CD4-positive, alpha-beta memory T cell (primary cell): ENCODE measurements around the gene EPHA6. TPM values are rescaled to one million over a fixed set of nuclear protein-coding genes. Genes with fewer than 3 reads are reported as not detected.

Experiments
- CTCF ChIA-PET: fragments of 350-600 bp; sonication (Branson Sonifier 250); formaldehyde crosslinking; loops from one replicate; lab custom pipeline; 2021; ENCODE audit warnings: inconsistent platforms; ENCODE audit not compliant: partially characterized antibody; lab: Charles Lee
- POLR2A ChIA-PET: fragments of 350-600 bp; sonication (Branson Sonifier 250); formaldehyde crosslinking; loops from one replicate; lab custom pipeline; 2021; ENCODE audit not compliant: partially characterized antibody; lab: Charles Lee
- DNase-seq, 5 donors: peaks; one replicate each; pipeline versions ENCODE4 v3.0.0 to v3.0.0-alpha.2; 2020 to 2022; ENCODE audit warnings: mixed read lengths in 1 of 5
- H3K27ac ChIP-seq: one replicate; pipeline ENCODE4 v1.7.0; 2013; ENCODE audit warnings: low read depth, low read length
- H3K27me3 ChIP-seq: 2 replicates; pipeline ENCODE4 v1.7.0; 2013; ENCODE audit warnings: mild to moderate bottlenecking, low read length, moderate library complexity; ENCODE audit not compliant: insufficient read depth
- H3K36me3 ChIP-seq: 2 replicates; pipeline ENCODE4 v1.7.0; 2013; ENCODE audit warnings: mild to moderate bottlenecking, low read length, moderate library complexity; ENCODE audit not compliant: insufficient read depth
- H3K4me1 ChIP-seq: 2 replicates; pipeline ENCODE4 v1.7.0; 2013; ENCODE audit warnings: mild to moderate bottlenecking, low read length, moderate library complexity; ENCODE audit not compliant: insufficient read depth
- H3K4me3 ChIP-seq, 2 donors: one replicate each; pipeline ENCODE4 v1.7.0; 2013; ENCODE audit warnings: low read length in 2 of 2, mild to moderate bottlenecking in 1 of 2
- H3K9me3 ChIP-seq, 2 donors: one replicate each; pipeline ENCODE4 v1.7.0; 2013; ENCODE audit warnings: low read length in 2 of 2, control low read depth in 1 of 2; ENCODE audit not compliant: control insufficient read depth in 1 of 2
- H3K27ac Mint-ChIP-seq, 7 donors: one replicate each; pipeline ENCODE4 v1.8.0; 2020 to 2021; ENCODE audit warnings: mixed read lengths in 7 of 7, mild to moderate bottlenecking in 6 of 7, inconsistent platforms in 3 of 7, moderate library complexity in 3 of 7
- H3K27me3 Mint-ChIP-seq, 2 donors: one replicate each; pipeline ENCODE4 v1.8.0; 2020 to 2021; ENCODE audit warnings: mixed read lengths in 2 of 2
- H3K36me3 Mint-ChIP-seq, 2 donors: one replicate each; pipeline ENCODE4 v1.8.0; 2020 to 2021; ENCODE audit warnings: mixed read lengths in 2 of 2, inconsistent platforms in 1 of 2, mild to moderate bottlenecking in 1 of 2
- H3K4me1 Mint-ChIP-seq, 4 donors: one replicate each; pipeline ENCODE4 v1.8.0; 2020 to 2021; ENCODE audit warnings: mixed read lengths in 4 of 4, mild to moderate bottlenecking in 1 of 4
- H3K4me3 Mint-ChIP-seq, 8 donors: one replicate each; pipeline ENCODE4 v1.8.0; 2020 to 2021; ENCODE audit warnings: mixed read lengths in 8 of 8, mild to moderate bottlenecking in 7 of 8, moderate library complexity in 6 of 8, inconsistent platforms in 3 of 8
- H3K9me3 Mint-ChIP-seq, 8 donors: one replicate each; pipeline ENCODE4 v1.8.0; 2020 to 2021; ENCODE audit warnings: mixed read lengths in 8 of 8, mild to moderate bottlenecking in 5 of 8, inconsistent platforms in 3 of 8, moderate library complexity in 1 of 8
- intact Hi-C: fragments of 100-400 bp; cut with micrococcal nuclease; formaldehyde crosslinking; loops from one replicate; pipeline ENCODE4 v1.15.1; 2023
- polyA plus RNA-seq, 2 donors: library from polyadenylated mRNA; unstranded; fragments of 300-500 nt; fragmentation: Illumina TruSeq; gene quantifications; one replicate each; pipeline ENCODE4 v1.2.3, GENCODE V29; 2021
- total RNA-seq, 2 experiments: library from RNA; stranded (reverse); gene quantifications; one replicate each; pipeline ENCODE4 v1.2.3, GENCODE V29; 2021

The EPHA6 gene
- total RNA-seq (not detected), polyA plus RNA-seq (not detected)

DNA sequence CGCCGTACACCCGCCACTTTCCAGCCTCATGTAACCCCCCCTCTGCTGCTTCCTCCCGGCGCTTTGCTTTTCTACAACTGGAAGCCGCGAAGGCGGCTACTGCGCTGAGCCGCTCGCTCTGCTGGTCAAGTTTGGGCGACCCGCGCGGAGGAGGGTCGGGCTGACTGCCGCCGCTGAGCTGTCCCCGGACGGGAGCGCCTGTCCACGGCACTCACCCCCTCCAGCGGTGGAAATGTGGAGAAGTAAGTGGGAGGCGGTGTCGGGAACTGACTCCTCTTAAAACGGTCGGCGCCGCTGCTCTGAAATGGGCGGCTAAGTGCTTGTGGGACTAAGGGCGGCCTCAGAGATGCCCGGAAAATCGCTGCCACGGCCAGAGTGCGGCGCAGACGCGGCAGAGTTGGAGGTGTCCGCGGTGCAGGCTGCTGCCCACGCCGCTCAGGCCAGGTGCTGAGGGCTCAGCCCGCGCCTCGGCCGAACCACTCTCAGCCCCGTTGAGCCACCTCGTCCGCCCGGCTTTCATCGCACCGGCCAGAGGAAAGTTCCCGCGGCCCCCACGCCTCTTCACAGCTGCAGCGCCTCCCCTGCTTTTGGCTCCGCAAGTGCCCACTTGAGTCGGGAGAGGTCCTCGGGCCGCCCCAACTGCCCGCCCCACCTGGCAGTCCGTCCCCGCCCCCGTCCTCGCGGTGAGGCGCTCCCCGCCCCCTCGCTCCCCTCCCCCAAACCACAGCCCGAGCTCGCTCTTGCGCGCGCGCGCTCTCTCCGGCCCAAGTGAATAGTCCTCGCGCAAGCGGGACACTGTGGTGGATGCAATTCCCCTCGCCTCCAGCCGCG lies at the start of gene EPHA6:
Gene EPHA6, plus strand, starts transcription at position 775 of the 831 bp plus-strand sequence.
- Mint-ChIP-seq H3K4me3 (peak within 1 kb of the TSS; percentile 6 to 74 (median 44)), H3K36me3 (no peaks in the 10 kb centered on the region), H3K27me3 (peaks cover 23 to 24% of the 10 kb centered on the region in 2 donors), H3K27ac (peak within 1 kb of the TSS in 1 of 7 donors; percentile 43), H3K4me1 (peaks cover 9 to 18% (median 12%) of the 10 kb centered on the region in 4 donors), H3K9me3 (peaks cover 0 to 8% (median 0%) of the 10 kb centered on the region in 8 donors)
- intact Hi-C loops = no loop called here
- CTCF ChIA-PET = no interaction called here
- H3K27ac ChIP-seq = no peak within 1 kb of the TSS
- no peak within 1 kb of the TSS for H3K4me3 ChIP-seq
- peaks cover 8% of the 10 kb centered on the region for H3K27me3 ChIP-seq
- no peaks in the 10 kb centered on the region for H3K9me3 ChIP-seq
- DNase-seq = peak in 2 of 5 donors; percentile 1 to 39
- POLR2A ChIA-PET = no interaction called here
- peaks cover 7% of the 10 kb centered on the region for H3K4me1 ChIP-seq
- no peaks in the 10 kb centered on the region for H3K36me3 ChIP-seq

DNA sequence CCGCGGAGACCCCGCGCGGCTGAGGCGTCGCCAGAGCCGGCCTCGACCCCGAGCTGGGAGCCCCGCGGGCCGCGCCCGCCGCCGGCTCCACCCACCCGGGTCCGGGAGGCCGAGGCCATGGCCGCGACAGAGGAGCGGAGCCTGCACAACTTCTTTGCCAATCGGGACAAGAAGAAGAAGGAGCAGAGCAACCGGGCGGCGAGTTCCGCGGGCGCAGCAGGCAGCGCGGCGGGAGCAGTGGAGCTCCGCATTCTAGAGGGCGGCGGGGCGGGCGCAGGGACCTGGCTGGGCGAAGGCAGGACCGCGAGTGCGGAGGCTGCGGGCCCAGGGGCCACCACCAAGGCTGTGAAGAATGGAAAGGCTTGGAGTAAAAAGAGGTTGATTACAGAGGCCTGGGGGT lies 37.6 kb upstream of the EPHA6 start:
- Mint-ChIP-seq H3K27ac (no peak overlapping the region), H3K4me1 (no peaks in the 10 kb centered on the region), H3K4me3 (no peak overlapping the region), H3K27me3 (no peaks in the 10 kb centered on the region), H3K9me3 (peaks cover 5 to 42% (median 14%) of the 10 kb centered on the region in 8 donors), H3K36me3 (peaks cover 0 to 1% of the 10 kb centered on the region in 2 donors)
- Histone ChIP-seq H3K27ac (no peak overlapping the region), H3K27me3 (no peaks in the 10 kb centered on the region), H3K9me3 (no peaks in the 10 kb centered on the region), H3K36me3 (no peaks in the 10 kb centered on the region), H3K4me3 (no peak overlapping the region), H3K4me1 (no peaks in the 10 kb centered on the region)
- DNase-seq = no peak
- intact Hi-C loops = no loop called here
- CTCF ChIA-PET = no interaction called here
- POLR2A ChIA-PET = no interaction called here

DNA sequence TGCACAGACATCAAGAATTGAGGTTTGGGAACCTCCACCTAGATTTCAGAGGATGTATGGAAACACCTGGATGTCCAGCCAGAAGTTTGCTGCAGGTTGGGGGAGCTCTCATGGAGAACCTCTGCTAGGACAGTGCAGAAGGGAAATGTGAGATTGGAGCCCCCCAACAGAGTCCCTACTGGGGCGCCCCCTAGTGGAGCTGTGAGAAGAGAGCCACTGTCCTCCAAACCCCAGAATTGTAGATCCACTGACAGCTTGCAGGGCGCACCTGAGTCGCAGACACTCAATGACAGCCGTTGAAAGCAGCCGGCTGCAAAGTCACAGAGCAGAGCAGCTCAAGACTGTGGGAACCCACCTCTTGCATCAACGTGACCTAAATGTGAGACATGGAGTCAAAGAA lies 34.6 kb upstream of the EPHA6 start:
- no peaks in the 10 kb centered on the region for H3K36me3 ChIP-seq
- intact Hi-C loops = no loop called here
- H3K9me3 ChIP-seq = no peaks in the 10 kb centered on the region

DNA sequence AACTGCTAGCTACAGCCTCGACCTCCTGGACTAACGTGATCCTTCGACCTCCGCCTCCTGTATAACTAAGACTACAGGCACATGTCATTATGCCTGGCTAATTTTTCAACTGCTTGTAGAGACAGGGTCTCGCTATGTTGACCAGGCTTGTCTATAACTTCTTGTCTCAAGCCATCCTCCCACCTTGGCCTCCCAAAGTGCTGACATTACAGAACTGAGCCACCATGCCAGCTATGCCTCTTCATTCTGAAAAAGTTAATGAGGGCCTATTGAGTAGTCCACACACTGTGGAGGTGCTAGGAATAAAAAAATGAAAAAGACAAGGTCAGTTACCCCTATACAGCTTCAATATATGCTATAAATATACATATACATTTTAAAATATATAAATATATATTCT lies 18.3 kb upstream of the EPHA6 start:
- ChIA-PET CTCF (no interaction called here), POLR2A (no interaction called here)
- intact Hi-C loops = no loop called here
- Histone ChIP-seq H3K4me1 (no peaks in the 10 kb centered on the region), H3K4me3 (no peak overlapping the region), H3K27ac (no peak overlapping the region), H3K9me3 (no peaks in the 10 kb centered on the region), H3K27me3 (no peaks in the 10 kb centered on the region), H3K36me3 (no peaks in the 10 kb centered on the region)
- Mint-ChIP-seq H3K36me3 (no peaks in the 10 kb centered on the region), H3K9me3 (peaks cover 0 to 5% (median 0%) of the 10 kb centered on the region in 8 donors), H3K27ac (no peak overlapping the region), H3K4me3 (no peak overlapping the region), H3K27me3 (no peaks in the 10 kb centered on the region), H3K4me1 (no peaks in the 10 kb centered on the region)
- DNase-seq = no peak

More for the DNA sequence above, 34.6 kb upstream of the EPHA6 start:
- Mint-ChIP-seq H3K27ac (no peak overlapping the region), H3K4me3 (no peak overlapping the region), H3K4me1 (no peaks in the 10 kb centered on the region), H3K9me3 (peaks cover 2 to 24% (median 11%) of the 10 kb centered on the region in 8 donors), H3K36me3 (peaks cover 0 to 1% of the 10 kb centered on the region in 2 donors), H3K27me3 (no peaks in the 10 kb centered on the region)
- no peak for DNase-seq
- H3K27ac ChIP-seq = no peak overlapping the region
- POLR2A ChIA-PET = no interaction called here
- CTCF ChIA-PET = no interaction called here
- no peaks in the 10 kb centered on the region for H3K27me3 ChIP-seq
- no peaks in the 10 kb centered on the region for H3K4me1 ChIP-seq
- no peak overlapping the region for H3K4me3 ChIP-seq

DNA sequence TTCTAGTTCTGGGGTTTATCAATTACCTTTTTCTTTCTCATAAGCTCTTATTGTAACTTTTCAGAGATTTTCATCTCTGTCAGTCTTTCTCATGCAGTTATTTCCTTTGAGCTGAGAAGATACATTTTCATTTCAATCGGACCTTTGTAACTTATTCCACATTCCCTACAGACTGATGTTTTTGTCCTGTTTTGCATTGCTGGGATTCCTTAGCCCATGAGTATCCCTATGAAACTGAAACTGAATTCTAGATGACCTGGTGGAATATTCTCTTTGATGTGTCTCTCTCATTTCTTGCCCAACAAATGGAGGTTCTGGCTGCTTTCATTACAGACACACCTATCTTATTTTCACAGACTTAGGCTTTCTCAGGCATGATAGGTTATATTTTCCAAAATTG lies 10.5 kb upstream of the EPHA6 start:
- Mint-ChIP-seq H3K4me1 (no peaks in the 10 kb centered on the region), H3K27me3 (peaks cover 0 to 3% of the 10 kb centered on the region in 2 donors), H3K36me3 (no peaks in the 10 kb centered on the region), H3K27ac (no peak overlapping the region), H3K4me3 (no peak overlapping the region), H3K9me3 (peaks cover 0 to 5% (median 0%) of the 10 kb centered on the region in 8 donors)
- intact Hi-C loops = no loop called here
- Histone ChIP-seq H3K27ac (no peak overlapping the region), H3K36me3 (no peaks in the 10 kb centered on the region), H3K4me3 (no peak overlapping the region), H3K9me3 (no peaks in the 10 kb centered on the region), H3K4me1 (no peaks in the 10 kb centered on the region), H3K27me3 (no peaks in the 10 kb centered on the region)
- no peak for DNase-seq
- CTCF ChIA-PET = no interaction called here
- POLR2A ChIA-PET = no interaction called here

DNA sequence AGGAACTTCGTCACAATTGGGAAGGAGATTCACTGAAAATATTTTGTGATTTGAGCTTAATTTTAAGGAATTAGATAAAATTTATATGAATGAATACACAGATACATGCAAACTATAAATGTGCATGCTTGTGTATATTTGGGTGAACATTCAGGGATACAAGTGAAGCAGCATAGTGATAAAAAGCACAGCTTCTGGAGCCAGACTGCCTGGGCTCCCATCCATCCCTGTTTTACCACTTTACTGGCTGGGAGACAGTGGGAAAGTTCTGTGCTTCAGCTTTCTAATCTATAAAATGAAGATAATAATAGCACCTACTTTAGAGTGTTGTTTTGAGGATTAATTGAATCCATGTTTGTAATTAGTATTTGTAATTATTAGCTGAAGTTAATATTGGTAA lies 8.1 kb upstream of the EPHA6 start:
- H3K4me3 ChIP-seq = no peak overlapping the region
- peaks cover 0 to 2% (median 0%) of the 10 kb centered on the region in 8 donors for H3K9me3 Mint-ChIP-seq
- H3K4me1 Mint-ChIP-seq = no peaks in the 10 kb centered on the region
- H3K9me3 ChIP-seq = no peaks in the 10 kb centered on the region
- no peak overlapping the region for H3K27ac ChIP-seq
- DNase-seq = no peak
- H3K27me3 Mint-ChIP-seq = peaks cover 0 to 6% of the 10 kb centered on the region in 2 donors
- intact Hi-C loops = no loop called here
- H3K27ac Mint-ChIP-seq = no peak overlapping the region
- CTCF ChIA-PET = no interaction called here
- POLR2A ChIA-PET = no interaction called here
- no peaks in the 10 kb centered on the region for H3K36me3 ChIP-seq
- H3K27me3 ChIP-seq = no peaks in the 10 kb centered on the region
- no peaks in the 10 kb centered on the region for H3K36me3 Mint-ChIP-seq
- H3K4me3 Mint-ChIP-seq = no peak overlapping the region
- H3K4me1 ChIP-seq = no peaks in the 10 kb centered on the region

DNA sequence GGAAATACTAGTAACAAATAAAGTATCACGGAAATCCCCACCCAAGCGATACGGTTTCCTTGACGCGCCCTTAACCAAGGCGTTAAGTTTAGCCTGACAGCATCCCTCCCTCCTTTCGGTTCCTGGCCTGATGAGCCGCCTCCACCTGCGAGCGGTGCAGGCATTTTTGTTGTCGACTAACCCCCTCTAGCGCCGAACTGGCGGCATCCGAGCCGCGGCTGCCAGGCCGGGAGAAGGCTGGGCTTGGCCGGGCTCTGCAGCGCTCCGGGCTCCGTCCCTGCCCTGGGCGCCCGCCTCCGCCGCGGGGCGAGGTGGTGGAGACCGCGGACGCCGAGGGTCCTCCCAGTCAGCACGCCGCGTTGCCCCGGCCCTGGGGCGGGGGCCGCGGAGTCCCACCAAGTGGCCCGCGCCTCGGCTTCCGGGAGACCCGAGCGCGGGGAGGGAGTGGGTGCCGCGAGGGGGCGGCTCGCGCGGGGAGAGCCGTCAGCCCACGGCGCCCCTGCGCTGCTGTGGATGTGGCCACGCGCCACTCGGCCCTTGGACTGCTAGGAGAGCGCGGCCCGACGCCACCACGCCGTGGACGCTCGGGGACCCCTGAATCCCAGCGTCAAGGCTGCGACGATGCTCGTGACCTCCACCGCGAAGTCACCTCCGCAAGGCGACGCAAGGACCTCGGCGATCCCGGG lies 1.1 kb upstream of the EPHA6 start:
- no peaks in the 10 kb centered on the region for H3K36me3 Mint-ChIP-seq

More for the DNA sequence above, 1.1 kb upstream of the EPHA6 start:
- Mint-ChIP-seq H3K27me3 (peaks cover 23 to 24% of the 10 kb centered on the region in 2 donors), H3K4me1 (peaks cover 9 to 18% (median 12%) of the 10 kb centered on the region in 4 donors), H3K27ac (no peak overlapping the region), H3K4me3 (peak overlapping the region in 7 of 8 donors; percentile 40 to 77 (median 68)), H3K9me3 (peaks cover 0 to 8% (median 0%) of the 10 kb centered on the region in 8 donors)
- ChIA-PET CTCF (no interaction called here), POLR2A (no interaction called here)
- H3K4me3 ChIP-seq = no peak overlapping the region
- no peak overlapping the region for H3K27ac ChIP-seq
- intact Hi-C loops = no loop called here
- H3K36me3 ChIP-seq = no peaks in the 10 kb centered on the region
- H3K27me3 ChIP-seq = peaks cover 8% of the 10 kb centered on the region
- peak; percentile 16 to 32 (median 26) for DNase-seq
- H3K4me1 ChIP-seq = peaks cover 7% of the 10 kb centered on the region
- H3K9me3 ChIP-seq = no peaks in the 10 kb centered on the region
